Measurements from ENCODE around the gene CZIB. TPM values are rescaled to one million over a fixed set of nuclear protein-coding genes. Genes with fewer than 3 reads are reported as not detected.
"Not testable (repeated sequence)": the region's sequence is repeated elsewhere in the genome, so short reads cannot be mapped to it uniquely, and the experiment has no call there.

CZIB gene
- total and polyA plus RNA-seq, 2 of the 13 experiments (the other 11 are each of a cell fraction or from before 2014, with no cell fraction given) = 49.2 to 67.0 TPM

GRCh38 chr1:53206083-53206685 is 14.2 kb downstream of the CZIB start:
- FAIRE-seq; ATAC-seq; H3K79me2 ChIP-seq (ENCODE audit: insufficient read depth, low read length); H3K4me2 ChIP-seq (ENCODE audit: low read depth, low read length); intact Hi-C loops (cut with micrococcal nuclease; ENCODE audit: unreplicated experiment); H3K4me1 ChIP-seq (ENCODE audit: insufficient read depth, low read length); in situ Hi-C loops (cut with HindIII; ENCODE audit: extremely low pct_ligation_motif_present, low pct_unique_long_range_greater_than_20kb); CTCF ChIA-PET (ENCODE audit: low intra/inter-chr PET ratio, low total read pairs); BruUV-seq (replicated peaks); DNase-seq (ENCODE audit: low spot score); H3K27ac ChIP-seq (ENCODE audit: extremely low read length, insufficient read depth, low read length); H4K20me1 ChIP-seq (ENCODE audit: insufficient read depth, low read length); H2AFZ ChIP-seq (ENCODE audit: low read length); H3K27me3 ChIP-seq (ENCODE audit: control insufficient read depth in 1 of 2, insufficient read depth in 2 of 2, low read length in 2 of 2); H3K9ac ChIP-seq (ENCODE audit: insufficient read depth, low read depth, low read length); POLR2A ChIA-PET; H3K4me3 ChIP-seq (replicated peaks in 1 of 3; ENCODE audit: insufficient read depth in 1 of 3, low read depth in 2 of 3, low read length in 3 of 3): not testable (repeated sequence)
- 97% methylated on average over 3 of the region's 3 CpGs for WGBS (ENCODE audit: low lambda C conversion rate)
- peaks cover 19% of the 10 kb centered on the region; the same call in 1 of the 2 replicates for H3K9me3 ChIP-seq (ENCODE audit: low read length)
- peak; percentile 56; the same call in 1 of the 2 replicates for TF ChIP-seq ZNF280D (CRISPR knock-in tag; IDR thresholded peaks at IDR 0.05)
- peaks cover 23 to 68% of the 10 kb centered on the region in 2 experiments for H3K36me3 ChIP-seq (replicated peaks in 1 of 2; ENCODE audit: control insufficient read depth in 1 of 2, insufficient read depth in 2 of 2, low read length in 2 of 2)

GRCh38 chr1:53205496-53205895 is 14.9 kb downstream of the CZIB start:
- FAIRE-seq; ATAC-seq; CTCF ChIA-PET (ENCODE audit: low intra/inter-chr PET ratio, low total read pairs); DNase-seq (ENCODE audit: low spot score); H3K4me1 ChIP-seq (ENCODE audit: insufficient read depth, low read length); H3K9ac ChIP-seq (ENCODE audit: insufficient read depth, low read depth, low read length); H3K27ac ChIP-seq (ENCODE audit: extremely low read length, insufficient read depth, low read length); in situ Hi-C loops (cut with HindIII; ENCODE audit: extremely low pct_ligation_motif_present, low pct_unique_long_range_greater_than_20kb); H4K20me1 ChIP-seq (ENCODE audit: insufficient read depth, low read length); POLR2A ChIA-PET; intact Hi-C loops (cut with micrococcal nuclease; ENCODE audit: unreplicated experiment); H3K79me2 ChIP-seq (ENCODE audit: insufficient read depth, low read length); H3K27me3 ChIP-seq (ENCODE audit: control insufficient read depth in 1 of 2, insufficient read depth in 2 of 2, low read length in 2 of 2); H2AFZ ChIP-seq (ENCODE audit: low read length); H3K4me3 ChIP-seq (replicated peaks in 1 of 3; ENCODE audit: insufficient read depth in 1 of 3, low read depth in 2 of 3, low read length in 3 of 3); H3K4me2 ChIP-seq (ENCODE audit: low read depth, low read length); BruUV-seq (replicated peaks): not testable (repeated sequence)
- 100% methylated on average over 1 of the region's 1 CpG for WGBS (ENCODE audit: low lambda C conversion rate)
- Histone ChIP-seq H3K9me3 (ENCODE audit: low read length) (peaks cover 19% of the 10 kb centered on the region; the same call in 1 of the 2 replicates), H3K36me3 (replicated peaks in 1 of 2; ENCODE audit: control insufficient read depth in 1 of 2, insufficient read depth in 2 of 2, low read length in 2 of 2) (peaks cover 19 to 61% of the 10 kb centered on the region in 2 experiments)

Data from HepG2 (cell line).